Activated CD8-positive, alpha-beta T cell treated with anti-CD3 and anti-CD28 coated beads, Interleukin-2, amount 10 ng/mL, durations not matched to agents 7 days and 5 days (primary cell): ENCODE measurements around the gene IFNAR2. TPM values are rescaled to one million over a fixed set of nuclear protein-coding genes. Genes with fewer than 3 reads are reported as not detected.
"Not testable (repeated sequence)": the region's sequence is repeated elsewhere in the genome, so short reads cannot be mapped to it uniquely, and the experiment has no call there.

Source experiments
- ATAC-seq: fragments of 150-1000 bp; cut with Tn5 transposase; one replicate; pipeline ENCODE4 v1.10.0; 2021; ENCODE audit warnings: moderate library complexity
- CTCF ChIA-PET: fragments of 350-600 bp; sonication (Branson Sonifier 250); formaldehyde crosslinking; loops from one replicate; lab custom pipeline; 2021; ENCODE audit warnings: antibody characterized with exemption; lab: Charles Lee
- POLR2A ChIA-PET: fragments of 350-600 bp; sonication (Branson Sonifier 250); formaldehyde crosslinking; loops from one replicate; lab custom pipeline; 2021; ENCODE audit warnings: antibody characterized with exemption; lab: Charles Lee
- DNase-seq: peaks from one replicate; pipeline ENCODE4 v3.0.0-alpha.2; 2020
- H3K27ac Mint-ChIP-seq: one replicate; pipeline ENCODE4 v1.8.0; 2021; ENCODE audit warnings: mild to moderate bottlenecking, mixed read lengths
- H3K27me3 Mint-ChIP-seq: one replicate; pipeline ENCODE4 v1.8.0; 2021; ENCODE audit warnings: low read depth, mixed read lengths
- H3K36me3 Mint-ChIP-seq: one replicate; pipeline ENCODE4 v1.8.0; 2021; ENCODE audit warnings: low read depth, mixed read lengths
- H3K4me1 Mint-ChIP-seq: one replicate; pipeline ENCODE4 v1.8.0; 2021; ENCODE audit warnings: low read depth, mixed read lengths
- H3K4me3 Mint-ChIP-seq: one replicate; pipeline ENCODE4 v1.8.0; 2021; ENCODE audit warnings: mild to moderate bottlenecking, mixed read lengths
- H3K9me3 Mint-ChIP-seq: one replicate; pipeline ENCODE4 v1.8.0; 2022; ENCODE audit warnings: mixed read lengths; ENCODE audit not compliant: insufficient read depth
- total RNA-seq, 2 experiments: library from RNA; stranded (reverse); gene quantifications; one replicate each; pipeline ENCODE4 v1.2.3, GENCODE V29; 2021

The IFNAR2 gene
- total RNA-seq, 2 experiments from 2014 or later = 54.6 to 62.4 TPM

DNA sequence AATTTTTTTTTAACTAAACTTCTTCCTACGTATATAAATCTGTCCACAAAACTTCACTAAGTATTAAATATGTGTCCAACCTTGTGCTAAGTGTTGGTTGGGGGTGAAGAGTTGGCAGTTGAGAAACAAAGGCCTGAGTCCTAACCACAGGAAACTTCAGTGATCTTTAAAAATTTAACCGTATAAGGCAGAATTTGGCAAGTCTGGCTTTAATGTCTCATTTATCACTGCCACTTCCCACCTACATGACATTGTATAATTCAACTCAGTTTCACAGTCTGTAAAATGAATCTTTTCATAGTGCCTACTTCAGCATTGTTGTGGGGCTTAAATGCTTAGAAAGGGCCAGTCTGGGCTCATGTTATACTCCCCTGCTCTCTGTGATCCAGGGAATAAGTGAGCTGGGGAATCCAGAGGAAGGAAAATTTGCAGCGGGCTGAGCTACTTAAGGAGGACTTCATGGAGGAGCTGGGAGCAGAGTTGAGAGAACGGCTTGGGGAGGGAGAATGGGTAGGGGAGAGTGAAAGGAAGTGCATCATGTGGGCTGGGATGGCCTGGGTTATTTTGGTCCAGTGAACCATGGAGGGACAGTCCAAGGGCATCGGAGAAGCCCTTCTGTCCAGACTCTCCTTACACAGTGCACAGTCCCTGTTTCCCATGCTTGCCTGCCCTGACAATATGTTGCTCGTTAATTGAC is 14.5 kb downstream of the IFNAR2 start:
- no peaks in the 10 kb centered on the region for H3K9me3 Mint-ChIP-seq
- peak overlapping the region; percentile 52 for H3K4me3 Mint-ChIP-seq
- peaks cover 73% of the 10 kb centered on the region for H3K36me3 Mint-ChIP-seq
- peak; percentile 45 for ATAC-seq
- H3K27me3 Mint-ChIP-seq = no peaks in the 10 kb centered on the region
- peaks cover 85% of the 10 kb centered on the region for H3K4me1 Mint-ChIP-seq
- peak; percentile 25 for DNase-seq
- ChIA-PET POLR2A (interaction anchor here (0.6 kb wide), 1 partner anchor 964 kb away, joined by 3 read pairs; no protein-coding TSS in a partner anchor), CTCF (interaction anchor here (0.7 kb wide), 1 partner anchor 39 kb away, joined by 3 read pairs; no protein-coding TSS in a partner anchor)
- H3K27ac Mint-ChIP-seq = peak overlapping the region; percentile 88

DNA sequence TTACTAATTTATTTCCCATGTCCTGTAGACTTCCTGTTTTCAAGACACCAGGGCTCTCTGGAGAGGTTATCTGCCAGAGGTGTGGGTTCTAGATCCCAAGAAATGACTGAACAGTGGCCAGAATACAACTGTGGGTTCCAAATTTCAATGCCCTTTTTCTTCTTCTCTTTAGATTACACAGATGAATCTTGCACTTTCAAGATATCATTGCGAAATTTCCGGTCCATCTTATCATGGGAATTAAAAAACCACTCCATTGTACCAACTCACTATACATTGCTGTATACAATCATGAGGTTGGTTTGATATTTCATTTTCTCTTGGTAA is 15.0 kb downstream of the IFNAR2 start:
- no peak for ATAC-seq
- no peak for DNase-seq
- Mint-ChIP-seq H3K27ac (peak overlapping the region; percentile 88), H3K4me1 (peaks cover 86% of the 10 kb centered on the region), H3K4me3 (no peak overlapping the region), H3K9me3 (no peaks in the 10 kb centered on the region), H3K27me3 (no peaks in the 10 kb centered on the region), H3K36me3 (peaks cover 76% of the 10 kb centered on the region)
- ChIA-PET CTCF (interaction anchor here (1.2 kb wide), 1 partner anchor 48 kb away, joined by 3 read pairs; no protein-coding TSS in a partner anchor), POLR2A (interaction anchor here (0.6 kb wide), 1 partner anchor 964 kb away, joined by 3 read pairs; no protein-coding TSS in a partner anchor)

DNA sequence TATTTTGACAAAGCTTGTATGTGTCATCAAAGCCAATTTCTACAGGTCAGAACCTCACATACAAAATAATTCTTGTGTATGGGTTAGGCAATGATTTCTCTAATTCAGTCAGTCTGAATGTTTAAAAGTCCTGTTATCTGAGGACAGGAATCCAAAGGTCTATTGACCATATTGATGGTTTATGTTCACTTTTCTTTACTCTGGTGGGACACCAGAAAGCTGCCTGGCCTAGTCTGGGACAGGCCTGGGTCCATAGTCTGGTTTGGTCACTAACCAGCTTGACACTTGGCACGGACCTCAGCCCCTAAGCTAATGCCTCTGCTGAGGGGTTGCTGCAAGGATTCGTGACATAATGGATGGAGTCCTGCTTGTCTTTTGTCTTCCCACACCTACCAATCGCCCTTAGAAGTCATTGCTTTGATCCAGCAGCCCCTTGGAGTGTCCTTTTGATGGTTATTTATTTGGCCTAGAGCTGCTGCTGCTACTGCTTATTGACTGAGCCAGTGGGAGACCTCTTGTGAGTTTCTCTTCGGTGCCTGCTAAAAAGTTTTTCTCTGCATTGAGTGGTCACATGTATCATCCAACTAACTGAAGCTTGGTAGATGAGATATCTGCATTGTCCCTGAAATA is 15.7 kb downstream of the IFNAR2 start:
- Mint-ChIP-seq H3K9me3 (no peaks in the 10 kb centered on the region), H3K27me3 (no peaks in the 10 kb centered on the region), H3K36me3 (peaks cover 77% of the 10 kb centered on the region), H3K27ac (peak overlapping the region; percentile 88), H3K4me3 (no peak overlapping the region), H3K4me1 (peaks cover 82% of the 10 kb centered on the region)
- ChIA-PET POLR2A (no interaction called here), CTCF (interaction anchor here (1.2 kb wide), 1 partner anchor 49 kb away, joined by 3 read pairs; no protein-coding TSS in a partner anchor)
- no peak for DNase-seq
- no peak for ATAC-seq

DNA sequence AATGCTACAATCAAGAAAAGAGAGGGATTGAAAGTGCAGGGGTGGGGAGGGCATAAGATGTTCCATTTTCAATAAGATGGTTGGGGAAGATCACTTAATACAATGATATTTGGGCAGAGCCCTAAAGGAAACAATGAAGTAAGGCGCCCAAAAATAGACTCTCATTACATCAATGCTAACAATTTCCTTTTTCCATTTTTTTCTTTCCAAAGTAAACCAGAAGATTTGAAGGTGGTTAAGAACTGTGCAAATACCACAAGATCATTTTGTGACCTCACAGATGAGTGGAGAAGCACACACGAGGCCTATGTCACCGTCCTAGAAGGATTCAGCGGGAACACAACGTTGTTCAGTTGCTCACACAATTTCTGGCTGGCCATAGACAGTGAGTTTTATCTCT is 16.8 kb downstream of the IFNAR2 start:
- no peak for ATAC-seq
- no peaks in the 10 kb centered on the region for H3K27me3 Mint-ChIP-seq
- DNase-seq = no peak
- ChIA-PET CTCF (no interaction called here), POLR2A (no interaction called here)
- peaks cover 88% of the 10 kb centered on the region for H3K36me3 Mint-ChIP-seq
- H3K4me3 Mint-ChIP-seq = no peak overlapping the region
- no peaks in the 10 kb centered on the region for H3K9me3 Mint-ChIP-seq
- H3K4me1 Mint-ChIP-seq = peaks cover 74% of the 10 kb centered on the region
- H3K27ac Mint-ChIP-seq = peak overlapping the region; percentile 55

DNA sequence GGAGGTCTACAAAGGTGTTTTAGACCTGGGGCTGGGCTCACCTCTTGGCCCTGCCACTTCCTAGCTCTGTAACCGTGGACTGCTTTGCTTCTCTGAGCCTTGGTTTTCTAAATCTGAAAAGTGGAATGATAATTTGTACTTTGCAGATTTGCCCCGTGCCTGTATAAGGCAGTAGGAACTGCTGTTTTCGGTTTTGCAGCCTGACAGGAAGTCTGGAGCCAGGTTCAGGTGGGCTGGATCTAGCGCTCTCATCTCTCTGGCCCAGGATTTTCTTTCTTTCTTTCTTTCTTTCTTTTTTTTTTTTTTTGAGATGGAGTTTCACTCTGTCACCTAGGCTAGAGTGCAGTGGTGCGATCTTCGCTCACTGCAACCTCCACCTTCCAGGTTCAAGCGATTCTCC is 17.2 kb downstream of the IFNAR2 start:
- H3K27me3 Mint-ChIP-seq = no peaks in the 10 kb centered on the region
- ChIA-PET CTCF (no interaction called here), POLR2A (no interaction called here)
- ATAC-seq = peak; percentile 33
- H3K4me1 Mint-ChIP-seq = peaks cover 70% of the 10 kb centered on the region
- peak overlapping the region; percentile 35 for H3K27ac Mint-ChIP-seq
- no peak for DNase-seq
- no peaks in the 10 kb centered on the region for H3K9me3 Mint-ChIP-seq
- no peak overlapping the region for H3K4me3 Mint-ChIP-seq
- peaks cover 87% of the 10 kb centered on the region for H3K36me3 Mint-ChIP-seq

DNA sequence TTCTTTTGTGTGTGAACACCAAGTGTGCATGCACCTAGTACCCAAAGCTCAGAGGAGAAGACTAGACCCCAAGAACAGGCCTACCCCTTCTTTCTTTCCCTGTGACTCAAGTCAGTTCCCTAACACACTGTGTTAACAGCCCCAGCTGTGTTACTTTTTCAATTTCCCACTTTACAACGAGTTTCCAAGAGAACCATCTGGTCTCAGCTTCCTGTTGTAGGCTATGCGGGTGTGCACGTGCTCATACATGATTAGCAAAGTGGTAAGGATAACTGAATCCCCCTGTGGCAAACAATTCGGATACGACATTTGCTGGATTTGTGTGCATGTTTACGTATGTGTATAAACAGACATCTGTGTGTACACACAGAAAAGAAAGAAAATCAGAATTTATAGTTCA is 17.9 kb downstream of the IFNAR2 start:
- H3K27me3 Mint-ChIP-seq = no peaks in the 10 kb centered on the region
- POLR2A ChIA-PET = no interaction called here
- H3K4me3 Mint-ChIP-seq = no peak overlapping the region
- peaks cover 89% of the 10 kb centered on the region for H3K36me3 Mint-ChIP-seq
- peak overlapping the region; percentile 12 for H3K27ac Mint-ChIP-seq
- CTCF ChIA-PET = no interaction called here
- DNase-seq (no peak), ATAC-seq (no peak)
- no peaks in the 10 kb centered on the region for H3K9me3 Mint-ChIP-seq
- peaks cover 66% of the 10 kb centered on the region for H3K4me1 Mint-ChIP-seq

DNA sequence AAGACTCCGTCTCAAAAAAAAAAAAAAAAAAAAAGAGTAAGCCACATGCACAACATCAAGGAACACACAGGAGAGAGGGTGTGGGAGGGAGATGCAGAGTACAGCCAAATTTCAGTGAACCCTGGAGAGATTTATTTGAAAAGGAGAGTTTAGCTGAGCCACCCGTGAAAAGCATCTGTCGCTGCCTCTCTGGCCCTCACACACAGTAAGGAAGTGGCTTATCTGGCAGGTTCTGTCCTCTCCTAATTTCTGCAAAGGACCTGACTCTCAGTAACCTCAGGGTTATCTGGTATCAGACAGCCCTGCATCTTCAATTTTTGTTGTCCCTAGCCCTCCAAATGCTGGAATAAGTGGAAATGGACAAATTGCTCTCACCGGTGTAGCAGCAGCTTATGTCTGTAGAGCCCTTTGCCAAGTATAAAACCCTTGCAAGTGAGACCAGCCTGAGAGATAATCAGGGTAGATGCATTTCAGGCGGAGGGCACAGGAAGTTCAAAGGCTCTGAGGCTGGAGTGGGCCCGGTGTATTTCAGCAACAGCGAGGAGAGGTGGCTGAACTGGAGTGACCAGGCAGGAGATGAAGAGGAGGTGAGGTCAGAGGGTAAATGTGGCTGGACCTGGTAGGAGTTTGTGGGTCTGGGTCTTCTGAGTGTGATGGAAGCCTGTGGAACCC is 19.7 kb downstream of the IFNAR2 start:
- Mint-ChIP-seq H3K9me3 (no peaks in the 10 kb centered on the region), H3K27ac (peak overlapping the region; percentile 58), H3K27me3 (no peaks in the 10 kb centered on the region), H3K36me3 (peaks cover 93% of the 10 kb centered on the region), H3K4me1 (peaks cover 51% of the 10 kb centered on the region), H3K4me3 (no peak overlapping the region)
- ChIA-PET POLR2A (no interaction called here), CTCF (no interaction called here)
- ATAC-seq = no peak
- DNase-seq = no peak

DNA sequence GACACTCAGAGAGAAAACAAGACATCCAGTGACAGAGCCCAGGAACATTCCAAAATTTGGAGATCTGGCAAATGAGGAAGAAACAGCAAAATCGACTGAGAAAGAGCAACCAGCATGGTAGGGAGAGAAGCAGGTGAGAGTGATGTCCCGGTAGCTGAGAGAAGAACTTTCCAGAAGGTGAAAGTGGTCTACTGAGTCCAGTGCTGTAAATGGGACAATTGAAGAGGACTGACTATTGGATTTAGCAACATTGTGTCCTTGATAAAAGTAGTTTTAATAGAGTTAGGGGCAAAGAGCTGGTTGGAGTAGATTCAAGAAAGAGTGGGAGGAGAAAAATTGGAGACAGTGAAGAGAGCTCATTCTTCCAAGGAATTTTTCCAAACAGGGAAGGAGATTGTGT is 21.4 kb downstream of the IFNAR2 start:
- ChIA-PET POLR2A (interaction anchor here (1.4 to 1.8 kb wide), 2 partner anchors 8 to 15 kb away, joined by 3 to 7 read pairs; partner anchors contain the start of gene IL10RB), CTCF (interaction anchor here (0.6 to 1.4 kb wide), 3 partner anchors 51 to 194 kb away, joined by 3 to 4 read pairs (median 3); no protein-coding TSS in a partner anchor)
- Mint-ChIP-seq H3K4me3 (no peak overlapping the region), H3K9me3 (no peaks in the 10 kb centered on the region), H3K4me1 (peaks cover 40% of the 10 kb centered on the region), H3K27me3 (no peaks in the 10 kb centered on the region), H3K36me3 (peaks cover 93% of the 10 kb centered on the region), H3K27ac (no peak overlapping the region)
- no peak for ATAC-seq
- DNase-seq = no peak

DNA sequence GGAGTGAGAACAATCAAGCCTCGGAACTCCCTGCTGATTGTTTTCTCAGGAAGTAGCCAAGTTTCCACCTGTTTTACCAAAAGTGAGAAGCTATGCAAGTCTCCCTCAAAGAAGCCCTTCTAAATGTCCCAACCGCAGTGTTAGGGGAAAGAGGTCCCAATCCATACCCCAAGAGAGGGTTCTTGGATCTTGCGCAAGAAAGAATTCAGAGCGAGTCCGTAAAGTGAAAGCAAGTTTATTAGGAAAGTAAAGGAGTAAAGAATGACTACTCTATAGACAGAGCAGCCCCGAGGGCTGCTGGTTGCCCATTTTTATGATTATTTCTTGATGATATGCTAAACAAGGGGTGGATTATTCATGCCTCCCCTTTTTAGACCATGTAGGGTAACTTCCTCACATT is 23.6 kb downstream of the IFNAR2 start:
- POLR2A ChIA-PET, H3K9me3 Mint-ChIP-seq, DNase-seq, CTCF ChIA-PET, H3K4me3 Mint-ChIP-seq, H3K27me3 Mint-ChIP-seq, ATAC-seq, H3K27ac Mint-ChIP-seq: not testable (repeated sequence)
- H3K4me1 Mint-ChIP-seq = peaks cover 25% of the 10 kb centered on the region
- H3K36me3 Mint-ChIP-seq = peaks cover 93% of the 10 kb centered on the region

DNA sequence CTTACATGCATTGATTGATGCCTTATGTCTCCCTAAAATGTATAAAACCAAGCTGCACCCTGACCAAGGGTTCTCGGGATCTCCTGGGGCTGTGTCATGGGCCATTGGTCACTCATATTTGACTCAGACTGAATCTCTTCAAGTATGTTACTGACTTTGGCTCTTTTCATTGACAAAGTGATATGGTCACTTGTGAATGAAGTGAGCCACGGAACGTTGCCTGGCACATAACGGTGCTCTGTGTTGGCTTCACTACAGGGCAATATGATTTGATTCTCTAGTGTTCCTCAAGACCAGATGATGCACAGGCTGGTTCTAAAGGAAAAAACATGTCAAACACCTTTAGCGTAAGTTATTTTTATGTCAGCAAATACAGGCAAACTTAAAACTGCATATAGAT is 25.0 kb downstream of the IFNAR2 start:
- ATAC-seq (no peak), DNase-seq (no peak)
- POLR2A ChIA-PET = interaction anchor here (0.9 to 1.2 kb wide), 2 partner anchors 12 to 13 kb away, joined by 5 to 6 read pairs; partner anchors contain the start of gene IL10RB
- Mint-ChIP-seq H3K36me3 (peaks cover 94% of the 10 kb centered on the region), H3K4me3 (no peak overlapping the region), H3K27me3 (no peaks in the 10 kb centered on the region), H3K9me3 (no peaks in the 10 kb centered on the region), H3K27ac (no peak overlapping the region), H3K4me1 (peaks cover 24% of the 10 kb centered on the region)
- CTCF ChIA-PET = interaction anchor here (0.9 to 1.9 kb wide), 3 partner anchors 14 to 190 kb away, joined by 3 to 5 read pairs (median 3); no protein-coding TSS in a partner anchor

DNA sequence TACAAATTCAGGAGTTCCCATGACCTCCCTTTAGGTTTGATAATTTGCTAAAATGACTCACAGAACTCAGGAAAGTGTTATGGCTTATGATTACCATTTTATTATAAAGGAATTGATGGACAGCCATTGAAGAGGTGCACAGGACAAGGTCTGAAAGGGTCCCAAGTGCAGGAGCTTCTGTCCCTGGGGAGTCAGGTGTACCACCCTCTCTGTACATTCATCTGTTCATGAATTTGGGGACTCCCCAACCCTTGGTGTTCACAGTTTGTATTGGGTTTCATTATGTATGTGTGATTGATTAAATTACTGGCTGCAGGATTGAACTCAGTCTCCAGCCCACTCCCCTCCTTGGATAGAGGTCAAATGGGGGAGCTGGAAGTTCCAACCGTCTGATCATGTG is 25.7 kb downstream of the IFNAR2 start:
- Mint-ChIP-seq H3K27ac (peak overlapping the region; percentile 51), H3K4me3 (no peak overlapping the region), H3K36me3 (peaks cover 95% of the 10 kb centered on the region), H3K4me1 (peaks cover 28% of the 10 kb centered on the region), H3K9me3 (no peaks in the 10 kb centered on the region), H3K27me3 (no peaks in the 10 kb centered on the region)
- no peak for ATAC-seq
- no peak for DNase-seq
- ChIA-PET CTCF (interaction anchor here (0.9 to 1.9 kb wide), 4 partner anchors 15 to 190 kb away, joined by 3 to 5 read pairs (median 4); no protein-coding TSS in a partner anchor), POLR2A (interaction anchor here (0.9 to 1.2 kb wide), 2 partner anchors 11 to 14 kb away, joined by 5 to 6 read pairs; partner anchors contain the start of gene IL10RB)
